Measurements from ENCODE around the gene IRF2.
A peak's percentile ranks its signal among the peaks of the same experiment; 100 is the strongest.

IRF2 gene

DNA sequence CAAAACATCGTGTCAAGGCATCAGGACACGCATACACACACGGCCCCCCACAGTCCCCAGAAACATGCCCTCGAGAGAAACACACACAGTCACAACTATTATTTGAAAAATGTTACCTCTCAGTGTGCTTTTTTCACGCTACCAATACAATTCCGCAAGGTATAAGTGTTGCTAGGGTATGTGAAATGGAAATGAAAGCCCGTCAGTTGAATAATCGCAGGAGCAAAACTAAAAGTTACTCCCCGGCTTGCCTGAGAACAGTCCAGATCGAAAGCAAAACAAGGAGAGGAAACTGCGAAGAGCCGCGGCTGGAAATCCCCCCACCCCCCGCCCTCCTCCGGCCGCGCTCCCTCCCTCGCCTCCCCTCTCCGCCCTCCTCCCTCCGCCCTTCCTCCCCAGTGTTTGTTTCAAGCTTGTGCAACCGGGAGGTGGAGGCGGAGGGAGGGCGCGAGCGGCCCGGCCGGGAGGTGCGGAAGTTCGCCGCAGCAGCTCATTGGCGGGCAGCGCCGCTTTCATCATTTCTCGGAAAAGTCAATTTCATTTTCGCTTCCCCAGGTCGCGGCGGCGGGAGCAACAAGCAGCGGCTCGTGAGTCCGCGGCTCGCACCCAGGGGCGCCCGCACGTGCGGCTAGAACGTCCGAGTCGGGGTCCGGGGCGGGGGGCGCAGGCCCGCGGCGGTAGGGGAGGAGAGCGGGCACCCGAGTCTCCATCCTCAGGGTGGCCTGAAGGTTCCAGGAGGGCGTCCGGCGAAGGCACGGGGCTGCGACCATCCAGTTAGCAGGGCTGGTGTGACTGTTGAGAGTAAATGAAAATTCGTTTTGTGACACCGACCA is at the start of gene IRF2:
Gene IRF2 (minus strand): TSS at position 288 of the 833 bp plus-strand sequence. CDS start 45,486 bp downstream, outside the sequence.
- DNase-seq (ENCODE audit: low read depth in 2 of 2) = peak; percentile 92 to 95

GRCh38 chr4:184515606-184516005 is 41.3 kb upstream of the IRF2 start:
- DNase-seq (ENCODE audit: low read depth in 2 of 2) = no peak

- peak; percentile 35 to 73 for DNase-seq (ENCODE audit: low read depth in 2 of 2)
Observed at GRCh38 chr4:184514121-184514988, 40.0 kb upstream of the IRF2 start.

- no peak for DNase-seq (ENCODE audit: low read depth in 2 of 2)
Observed at GRCh38 chr4:184513802-184514120, 39.4 kb upstream of the IRF2 start.

DNA sequence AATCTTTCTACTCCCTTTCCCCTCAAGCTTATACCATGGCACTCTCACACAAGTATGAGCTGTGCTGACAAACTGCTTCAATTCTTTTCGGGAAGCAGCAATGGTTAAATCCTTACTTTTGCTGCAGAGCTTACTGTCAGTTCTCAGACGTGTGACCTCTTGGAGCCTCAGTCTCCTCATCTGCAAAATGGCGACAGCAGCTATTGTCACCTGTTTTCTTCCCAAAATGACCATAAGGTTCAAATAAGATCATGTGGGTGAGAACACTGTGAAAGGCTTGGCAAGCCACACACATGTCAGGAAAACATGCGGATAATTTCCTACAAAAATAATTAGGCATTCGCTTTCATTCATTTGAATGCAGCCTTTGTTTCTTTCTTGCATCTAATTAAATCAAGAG is 36.8 kb upstream of the IRF2 start:
- DNase-seq (ENCODE audit: low read depth in 2 of 2) = no peak

- no peak for DNase-seq (ENCODE audit: low read depth in 2 of 2)
Observed at GRCh38 chr4:184510401-184510800, 36.1 kb upstream of the IRF2 start.

- DNase-seq (ENCODE audit: low read depth in 2 of 2) = no peak
Observed at GRCh38 chr4:184506527-184507121, 32.3 kb upstream of the IRF2 start.

GRCh38 chr4:184504385-184504784 is 30.0 kb upstream of the IRF2 start:
- DNase-seq (ENCODE audit: low read depth in 2 of 2) = no peak

- no peak for DNase-seq (ENCODE audit: low read depth in 2 of 2)
Observed at GRCh38 chr4:184503869-184504300, 29.5 kb upstream of the IRF2 start.

- DNase-seq (ENCODE audit: low read depth in 2 of 2) = no peak
Observed at GRCh38 chr4:184500748-184501589, 26.6 kb upstream of the IRF2 start.

GRCh38 chr4:184499996-184500395 is 25.6 kb upstream of the IRF2 start:
- DNase-seq (ENCODE audit: low read depth in 2 of 2) = no peak

DNA sequence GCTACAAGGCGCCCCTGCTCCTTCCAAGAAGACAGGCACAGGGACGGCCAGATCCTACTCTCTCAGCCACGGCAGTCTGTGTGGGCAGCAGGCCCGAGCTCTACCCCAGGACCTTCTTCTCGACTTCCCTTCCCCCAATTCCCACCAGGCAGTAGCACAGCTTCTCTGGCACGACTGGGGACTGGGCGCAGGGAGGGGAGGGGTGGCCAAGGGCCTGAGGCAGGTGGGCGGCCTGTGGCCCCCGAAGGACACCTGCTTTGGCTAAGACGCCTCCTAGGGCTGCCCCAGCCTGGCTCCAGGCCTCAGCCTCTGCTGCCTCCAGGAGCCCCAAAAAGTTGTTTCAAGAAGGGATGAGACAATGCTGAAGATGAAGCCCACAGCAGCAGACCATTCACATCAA is 24.2 kb upstream of the IRF2 start:
- DNase-seq (ENCODE audit: low read depth in 2 of 2) = no peak

DNA sequence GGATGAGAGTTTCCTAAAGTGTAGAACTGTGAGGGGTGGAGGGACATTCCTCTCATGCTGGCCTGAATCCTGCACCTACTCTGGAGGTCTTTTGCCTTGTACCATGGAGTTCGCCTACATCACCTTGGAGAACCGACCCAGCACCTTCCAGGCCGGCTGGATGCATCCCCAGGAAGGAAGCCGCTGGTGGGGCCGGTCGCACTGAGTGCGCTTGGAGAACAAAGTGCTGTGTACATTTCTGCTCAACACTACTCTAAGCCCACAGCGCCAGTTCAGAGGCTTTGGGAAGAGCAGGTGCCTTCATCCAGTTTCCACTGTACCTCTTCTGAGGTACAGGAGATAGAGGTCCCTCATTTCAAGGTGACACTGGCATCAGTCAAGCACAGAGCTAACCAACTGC is 15.4 kb upstream of the IRF2 start:
- DNase-seq (ENCODE audit: low read depth in 2 of 2) = no peak

DNA sequence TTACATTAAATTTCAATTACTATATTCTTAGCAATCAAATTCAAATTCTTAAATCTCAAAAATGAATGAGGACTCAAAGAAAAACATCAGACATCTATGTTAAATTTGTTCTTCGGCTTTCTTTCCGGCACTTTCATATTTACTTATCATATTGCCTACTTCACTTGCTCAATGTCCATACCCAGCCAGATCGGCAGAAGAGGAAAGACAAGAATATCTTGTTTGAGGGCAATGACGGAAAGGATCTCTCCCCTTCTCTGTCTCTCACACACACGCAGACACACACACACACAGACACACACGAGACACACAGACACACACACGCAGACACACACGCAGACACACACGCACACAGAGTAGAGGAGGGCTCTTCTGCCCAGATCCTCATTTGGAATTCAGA is 13.2 kb upstream of the IRF2 start:
- DNase-seq (ENCODE audit: low read depth in 2 of 2) = no peak

DNA sequence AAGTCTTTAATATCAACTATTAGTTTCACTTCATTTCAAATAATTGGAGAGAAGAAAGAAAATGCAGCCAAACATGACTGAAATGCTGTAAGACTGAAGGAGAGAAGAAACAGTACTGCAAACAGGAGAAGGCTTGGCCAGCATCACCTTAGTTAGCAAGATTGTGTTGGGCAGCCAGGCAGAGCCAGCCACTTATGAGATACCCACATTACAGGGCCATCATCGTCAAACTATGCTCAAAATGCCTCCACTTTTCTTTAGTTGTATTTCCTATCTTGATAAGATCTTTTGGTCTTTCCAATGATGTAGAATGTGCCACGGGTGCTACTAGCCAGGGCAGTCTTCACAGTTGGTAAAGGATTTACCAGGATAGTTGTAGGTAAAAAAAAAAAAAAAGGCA is 10.9 kb upstream of the IRF2 start:
- DNase-seq (ENCODE audit: low read depth in 2 of 2) = no peak

GRCh38 chr4:184481544-184481943 is 7.2 kb upstream of the IRF2 start:
- no peak for DNase-seq (ENCODE audit: low read depth in 2 of 2)

- no peak for DNase-seq (ENCODE audit: low read depth in 2 of 2)
Observed at GRCh38 chr4:184479516-184479950, 5.2 kb upstream of the IRF2 start.

DNA sequence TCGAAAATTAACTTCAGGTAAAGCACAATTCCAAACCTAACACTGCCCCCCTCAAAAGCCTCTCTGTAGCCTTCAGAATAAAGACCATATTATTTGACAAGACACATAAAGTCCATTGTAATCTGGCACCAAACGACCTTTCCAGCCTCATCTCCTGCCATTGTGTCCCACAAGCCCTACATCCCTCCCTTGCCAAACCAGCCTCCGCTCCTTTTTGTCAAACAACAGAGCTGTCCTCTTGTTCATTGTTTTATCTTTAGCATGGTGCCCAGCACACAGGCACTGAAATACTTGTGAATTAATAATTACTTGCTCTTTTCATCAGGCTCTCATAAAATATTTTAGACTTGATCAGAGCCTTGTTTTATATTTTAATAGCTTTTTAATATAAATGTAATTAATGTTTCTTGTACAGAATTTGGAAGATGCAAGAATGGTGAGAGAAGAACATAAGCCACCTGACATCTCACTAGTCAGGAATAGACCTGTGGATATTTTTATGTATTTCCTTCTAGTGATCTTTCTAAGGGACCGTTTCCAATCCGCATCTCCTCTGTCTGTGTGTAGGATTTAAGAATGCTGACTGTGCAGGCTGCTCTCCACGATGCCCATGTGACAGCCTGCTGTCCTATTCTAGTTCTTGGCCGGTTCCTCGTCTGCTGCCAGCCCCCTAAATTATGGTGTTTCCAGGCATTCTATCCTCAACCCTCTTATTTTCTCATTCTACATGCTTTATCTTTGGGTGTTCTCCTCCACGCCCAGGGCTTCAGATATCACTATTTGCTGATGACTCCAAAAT is 3.0 kb upstream of the IRF2 start:
- DNase-seq (ENCODE audit: low read depth in 2 of 2) = no peak

GRCh38 chr4:184476695-184477094 is 2.3 kb upstream of the IRF2 start:
- DNase-seq (ENCODE audit: low read depth in 2 of 2) = peak in 1 of 2 experiments; percentile 11

DNA sequence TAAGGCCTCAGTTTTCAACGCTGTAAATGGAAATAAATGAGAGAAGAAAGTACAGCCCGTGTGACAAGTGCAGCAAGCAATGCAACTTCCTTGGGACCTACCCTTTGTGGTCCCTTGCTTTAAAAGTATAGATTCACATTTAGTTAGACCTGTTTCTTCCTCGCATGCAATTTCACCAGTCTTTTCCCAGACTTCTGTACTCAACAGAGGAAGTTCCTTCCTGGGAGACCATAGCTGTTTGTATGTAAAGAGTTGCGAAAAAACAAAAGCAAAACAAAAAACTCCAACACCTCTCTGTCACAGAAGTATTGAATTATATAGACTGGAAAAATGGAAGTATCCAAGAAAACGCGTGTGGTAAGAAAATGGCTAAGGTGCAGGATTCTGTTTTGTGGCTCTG is 1.1 kb upstream of the IRF2 start:
- no peak for DNase-seq (ENCODE audit: low read depth in 2 of 2)

- DNase-seq (ENCODE audit: low read depth in 2 of 2) = peak; percentile 47 to 56
Observed at GRCh38 chr4:184475096-184475461, 729 bp upstream of the IRF2 start.

Data from stimulated activated CD4-positive, alpha-beta T cell treated with anti-CD3 and anti-CD28 coated beads, Interleukin-12 subunit alpha, Interleukin-12 subunit beta, amount 100 ng/mL, for 24 hours (primary cell).